ENCODE data around the gene PRF1. TPM values are rescaled to one million over a fixed set of nuclear protein-coding genes. Genes with fewer than 3 reads are reported as not detected.

The PRF1 gene
- total RNA-seq, 1 donor from 2014 or later, result 0.79 TPM

DNA sequence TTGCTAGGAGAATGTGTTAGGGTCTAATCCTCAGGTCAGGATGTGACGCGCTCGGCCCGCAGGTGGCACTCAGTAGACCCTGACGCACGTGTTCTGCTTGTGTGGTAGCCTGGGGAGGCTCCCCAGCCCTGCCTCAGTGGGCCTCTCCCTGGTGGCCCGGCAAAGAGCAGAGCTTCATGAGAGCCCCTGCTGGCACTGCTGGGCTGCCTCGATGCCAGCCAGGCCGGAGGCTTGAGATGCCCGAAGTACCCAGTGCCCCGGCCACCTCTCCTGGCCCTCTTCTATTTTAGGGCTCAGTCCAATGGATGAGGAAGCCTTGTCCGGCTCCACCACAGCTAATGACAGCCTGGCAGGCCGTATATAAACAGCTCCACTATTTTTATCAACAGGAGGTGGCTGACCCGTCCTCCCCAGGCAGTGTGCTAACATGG, 42.0 kb downstream of the PRF1 start:
- no peak for DNase-seq

DNA sequence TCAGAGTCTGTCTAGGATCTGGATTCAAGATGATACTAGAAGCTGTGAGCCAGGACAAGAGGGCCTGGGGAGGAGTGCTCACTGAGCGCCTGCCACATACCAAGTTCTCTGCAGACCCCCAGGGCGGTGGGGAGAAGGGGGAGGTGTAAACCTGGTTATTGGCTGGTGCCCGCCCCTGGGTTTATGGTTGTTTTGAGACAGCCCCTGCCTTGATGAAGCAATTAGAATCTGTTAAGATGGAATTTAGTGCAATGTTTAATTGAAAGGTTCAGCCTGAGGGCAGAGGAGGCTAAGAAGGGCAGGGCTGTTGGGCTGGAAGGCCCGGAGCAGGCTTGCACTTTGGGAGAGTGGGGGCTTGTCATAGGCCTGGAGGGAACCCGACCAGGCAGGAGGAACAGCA, 42.7 kb downstream of the PRF1 start:
- DNase-seq, result no peak

DNA sequence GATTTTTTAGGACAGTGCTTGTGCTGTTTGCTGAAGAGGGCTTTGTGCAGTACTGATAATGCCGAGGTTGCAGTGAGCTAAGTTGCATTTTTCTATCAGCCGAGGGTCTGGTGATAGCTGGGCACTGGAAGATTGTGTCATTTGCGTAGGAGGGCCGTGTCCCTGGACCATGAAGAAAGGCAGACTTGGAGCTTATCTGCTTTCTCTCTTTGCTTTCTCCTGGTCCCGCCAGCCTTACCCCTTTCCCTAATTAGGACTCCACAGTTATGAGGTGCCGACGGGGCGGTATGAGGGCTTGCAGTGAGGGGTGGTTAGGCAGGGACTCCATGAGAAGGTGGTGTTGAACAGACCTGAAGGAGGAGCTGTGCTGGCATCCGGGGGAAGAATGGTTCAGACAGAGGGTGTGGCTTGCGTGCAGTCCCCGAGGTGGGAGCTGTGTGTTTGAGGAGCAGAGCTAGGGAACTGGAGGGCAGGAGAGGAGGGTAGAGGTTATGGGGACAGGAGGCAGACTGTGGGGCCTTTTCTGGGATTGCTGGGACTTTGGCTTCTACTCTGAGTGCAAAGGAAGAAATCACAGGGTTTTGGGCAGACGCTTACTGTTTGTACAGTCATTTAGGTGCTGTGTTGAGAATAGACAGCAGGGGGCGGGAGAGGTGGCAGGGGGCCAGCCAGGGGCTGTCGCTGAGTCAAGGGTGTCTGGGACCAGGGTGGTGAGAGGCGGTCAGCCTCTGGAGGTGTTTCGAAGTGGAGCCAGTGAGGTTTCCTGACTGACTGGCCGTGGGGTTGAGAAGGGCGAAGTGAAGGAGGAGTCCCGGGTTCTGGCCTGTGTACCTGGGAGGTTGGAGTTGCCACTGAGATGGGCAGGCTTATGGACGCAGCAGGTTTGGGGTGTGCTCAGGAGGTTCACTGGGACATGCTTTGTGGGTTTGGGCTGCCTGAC, 43.4 kb downstream of the PRF1 start:
- DNase-seq, result peak; percentile 47

DNA sequence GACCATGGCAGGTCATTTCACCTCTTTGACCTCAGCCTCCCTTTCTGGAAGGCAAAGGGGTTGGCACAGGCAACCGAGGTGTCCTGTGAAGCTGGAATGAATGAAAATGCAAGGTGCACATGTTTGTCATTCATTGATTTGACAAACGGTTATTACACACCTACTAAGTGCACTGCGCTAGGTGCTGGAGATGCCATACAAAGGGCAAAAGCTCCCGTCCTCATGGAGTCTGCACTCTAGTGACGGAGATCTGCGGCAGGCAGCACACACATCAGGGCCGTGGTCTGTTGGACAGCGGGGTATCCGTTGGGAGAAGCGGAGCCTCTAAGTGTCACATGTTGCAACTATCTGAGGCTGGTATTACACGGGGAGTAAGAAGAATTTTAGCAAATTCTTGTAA, 44.2 kb downstream of the PRF1 start:
- DNase-seq, result no peak

DNA sequence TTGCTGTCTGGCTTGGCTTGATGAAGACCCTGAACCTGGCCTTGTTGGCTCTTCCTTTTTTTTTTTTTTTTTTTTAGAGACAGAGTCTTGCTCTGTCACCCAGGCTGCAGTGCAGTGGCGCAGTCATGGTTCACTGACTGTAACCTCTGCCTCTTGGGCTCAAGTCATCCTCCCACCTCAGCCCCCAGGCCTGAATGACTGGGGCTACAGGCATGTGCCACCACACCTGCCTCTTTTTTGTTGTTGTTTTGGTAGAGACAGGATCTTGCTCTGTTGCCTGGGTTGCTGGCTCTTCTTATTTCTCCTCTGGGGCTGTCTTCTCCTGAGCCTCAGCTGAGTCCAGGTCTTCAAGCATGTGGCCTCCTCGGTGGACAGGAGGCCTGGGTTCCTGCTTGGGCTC, 44.7 kb downstream of the PRF1 start:
- DNase-seq, result no peak

DNA sequence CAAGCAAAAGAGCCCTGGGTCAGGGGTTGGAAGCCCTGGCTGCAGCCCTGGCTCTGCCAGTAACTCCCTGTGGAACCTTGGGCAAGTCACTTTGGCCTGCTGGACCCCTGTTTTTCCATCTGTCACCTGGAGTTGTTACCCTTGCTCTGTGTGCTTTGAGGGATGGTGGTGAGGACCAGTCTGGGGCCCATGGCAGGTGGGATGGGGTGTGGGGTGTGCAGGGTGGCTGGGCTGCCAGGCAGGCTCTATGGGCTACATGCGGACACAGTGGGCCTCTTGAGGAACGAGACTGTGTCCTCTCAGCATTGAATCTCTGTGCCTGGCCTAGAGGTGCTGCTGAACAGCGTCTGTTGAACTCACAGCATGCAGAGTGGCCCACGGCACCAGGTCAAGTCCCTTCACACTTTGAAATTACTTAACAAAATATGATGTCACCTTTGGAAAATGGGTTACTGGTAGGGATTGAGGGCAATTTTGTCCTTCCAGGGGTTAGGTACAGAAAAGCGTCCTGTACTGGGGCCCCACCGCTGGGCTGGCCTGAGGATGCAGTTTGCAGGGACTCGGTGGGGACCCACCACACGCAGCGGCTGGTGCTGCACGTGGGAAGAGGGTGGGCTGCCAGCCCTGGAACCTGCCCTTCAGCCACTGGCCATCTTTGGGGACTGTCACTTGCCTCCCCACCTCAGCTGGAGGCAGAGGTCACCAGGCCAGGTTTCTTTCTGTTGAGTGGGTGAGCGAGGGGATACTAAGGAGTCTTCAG, 45.3 kb downstream of the PRF1 start:
- DNase-seq, result no peak

DNA sequence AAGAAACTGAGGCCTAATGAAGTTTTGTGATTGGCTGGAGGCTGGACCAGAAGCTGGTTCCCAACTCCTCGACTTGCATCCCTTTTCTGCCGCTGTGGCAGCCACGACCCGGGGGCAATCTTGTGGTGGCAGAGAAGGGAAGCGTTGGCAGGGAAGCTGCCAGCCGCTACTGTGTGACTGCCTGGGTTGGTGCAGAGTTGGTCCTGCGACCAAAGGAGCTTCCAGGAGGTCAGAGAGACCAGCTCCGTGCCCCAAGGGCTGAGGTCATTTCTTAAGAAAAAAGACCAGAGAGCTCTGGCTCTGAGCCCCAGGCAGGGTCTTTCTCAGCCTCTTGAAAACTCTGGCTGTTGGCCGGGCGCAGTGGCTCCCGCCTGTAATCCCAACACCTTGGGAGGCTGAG, 47.2 kb downstream of the PRF1 start:
- DNase-seq, result no peak

DNA sequence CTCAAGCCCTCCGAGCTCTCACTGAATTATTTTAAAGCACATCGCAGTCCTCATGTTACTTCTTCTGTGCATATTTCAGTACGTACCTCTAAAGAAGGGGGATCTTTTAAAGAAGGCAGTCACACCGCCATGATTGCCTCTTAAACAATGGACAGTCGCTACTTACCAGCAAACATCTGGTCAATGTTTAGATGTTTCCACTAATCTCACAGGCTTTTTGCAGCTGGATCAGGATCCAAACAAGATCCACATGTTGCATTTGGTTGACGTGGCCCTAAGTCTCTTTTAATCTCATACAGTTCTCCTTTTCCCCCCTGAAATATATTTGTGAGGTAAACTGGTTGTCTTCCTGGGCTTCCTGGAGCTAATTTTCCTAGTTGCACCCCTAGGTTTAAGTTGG, 50.0 kb downstream of the PRF1 start:
- DNase-seq, result peak; percentile 79

DNA sequence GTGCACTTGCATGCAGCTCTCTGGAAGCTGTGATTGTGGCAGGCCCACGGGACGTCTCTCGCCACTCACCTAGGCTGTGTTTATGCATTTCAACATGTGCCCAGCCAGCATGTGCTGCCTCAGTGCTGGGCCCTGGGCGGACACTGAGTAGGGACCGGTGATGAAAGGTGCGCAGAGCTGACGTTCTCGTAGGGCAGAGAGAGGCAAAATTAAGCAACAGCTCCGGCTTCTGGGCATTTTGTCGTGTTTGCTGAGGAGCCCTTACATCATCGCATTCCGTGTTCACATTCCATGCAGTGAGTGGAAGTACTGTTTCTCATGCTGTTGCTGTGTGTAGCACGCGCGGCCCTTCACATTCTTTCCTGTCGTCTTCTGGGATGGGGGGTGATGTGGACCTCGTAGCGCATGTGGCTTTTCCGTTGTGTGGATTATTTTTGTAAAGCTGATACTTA, 50.5 kb downstream of the PRF1 start:
- peak; percentile 98 for DNase-seq

DNA sequence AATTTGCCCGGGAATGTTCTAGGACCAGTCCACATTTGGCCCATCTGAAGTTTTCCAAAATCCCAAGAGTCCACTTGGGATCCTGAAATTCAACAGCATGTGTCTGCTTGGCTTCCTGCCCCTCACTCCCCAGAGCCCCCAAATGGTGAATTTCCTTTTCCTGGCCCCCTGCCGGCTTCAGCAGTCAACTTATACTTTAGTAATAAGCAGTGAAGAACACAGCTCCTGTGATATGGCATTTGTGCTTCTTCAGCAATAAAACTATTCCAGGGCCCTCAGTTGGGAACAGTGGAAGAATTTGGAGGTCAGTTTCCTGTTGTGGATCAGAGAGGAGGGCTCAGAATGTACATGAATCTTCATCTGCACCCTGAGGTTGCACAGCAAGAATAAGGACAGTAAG, 51.1 kb downstream of the PRF1 start:
- no peak for DNase-seq

DNA sequence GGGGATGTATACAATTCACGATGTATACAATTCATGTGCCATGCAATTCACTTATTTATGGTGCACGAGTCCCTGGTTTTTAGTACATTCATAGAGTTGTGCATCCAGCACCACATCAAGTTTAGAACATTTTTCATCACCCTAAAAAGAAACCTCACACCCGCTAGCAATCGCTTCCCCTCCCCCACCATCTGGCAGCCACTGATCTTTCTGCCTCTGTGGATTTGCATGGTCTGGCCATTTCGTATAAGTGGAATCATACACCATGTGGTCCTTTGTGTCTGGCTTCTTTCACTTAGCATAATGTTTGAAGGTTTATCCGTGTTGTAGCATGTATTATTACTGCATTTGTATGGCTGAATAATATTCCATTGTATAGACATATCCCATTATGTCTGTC, 52.1 kb downstream of the PRF1 start:
- no peak for DNase-seq

DNA sequence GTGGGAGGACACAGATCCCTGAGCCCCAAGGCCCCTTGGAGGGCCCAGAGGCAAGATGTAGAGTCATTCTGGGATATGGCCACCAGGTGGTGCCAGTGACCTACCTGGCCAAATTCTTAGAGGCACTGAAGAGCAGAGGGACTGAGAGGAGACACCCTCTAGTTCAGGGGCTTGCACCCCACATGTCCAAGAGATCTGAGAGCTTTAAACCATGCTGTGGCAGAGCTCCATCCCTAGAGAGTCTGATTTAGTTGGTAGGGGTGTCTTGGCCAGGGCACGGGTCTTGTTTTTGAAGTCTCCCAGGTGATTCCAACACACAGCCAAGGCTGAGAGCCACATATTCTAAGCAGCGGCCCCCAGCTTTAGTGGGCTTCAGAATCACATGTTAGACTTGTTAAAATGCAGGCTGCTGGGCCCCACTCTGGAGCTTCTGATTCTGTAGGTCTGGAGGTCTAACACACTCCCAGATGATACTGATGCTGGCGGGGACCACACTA, 52.5 kb downstream of the PRF1 start:
- DNase-seq, result peak; percentile 57

DNA sequence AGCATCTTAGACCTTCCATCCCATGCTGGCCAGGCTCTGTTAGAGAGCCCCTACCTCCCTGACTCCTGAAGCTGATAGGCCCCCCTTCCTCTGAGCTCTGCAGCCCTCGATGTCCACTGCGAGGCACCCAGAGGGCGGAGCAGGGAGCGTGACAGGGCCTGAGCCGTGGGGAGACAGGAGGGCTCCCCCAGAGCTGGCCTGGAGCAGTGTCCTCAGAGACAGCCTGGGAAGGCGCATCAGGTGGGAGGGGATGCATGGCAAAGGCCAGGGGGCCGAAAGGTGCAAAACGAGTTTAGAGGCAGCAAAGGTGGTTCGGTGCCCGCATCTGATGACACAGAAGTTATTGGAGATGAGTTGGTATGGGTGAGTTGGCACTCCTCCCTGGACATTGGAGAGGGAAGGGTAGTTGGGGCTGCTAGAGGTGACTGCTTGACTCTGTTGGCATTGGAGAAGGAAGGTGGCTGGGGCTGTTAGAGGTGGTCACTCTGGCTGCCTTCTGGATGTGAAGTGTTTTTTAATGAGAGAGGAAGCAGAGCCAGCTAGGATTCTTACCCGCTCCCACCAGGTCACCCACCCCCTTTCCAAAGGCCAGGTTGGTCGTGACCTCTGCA, 53.1 kb downstream of the PRF1 start:
- no peak for DNase-seq

Other genes starting within 250 kb of the PRF1 start
- 4.3 TPM for gene LRRC20, start 220.1 kb downstream of the PRF1 start, total RNA-seq
- gene EIF4EBP2, start 198.6 kb downstream of the PRF1 start, total RNA-seq, result 36.0 TPM
- not detected for gene NODAL, start 161.1 kb downstream of the PRF1 start, total RNA-seq
- 8.6 TPM for gene PALD1, start 124.0 kb downstream of the PRF1 start, total RNA-seq
- gene ADAMTS14, start 69.8 kb upstream of the PRF1 start, total RNA-seq, result 5.2 TPM
- gene TBATA, start 182.6 kb upstream of the PRF1 start, total RNA-seq, result not detected
- 38.1 TPM for gene SGPL1, start 213.2 kb upstream of the PRF1 start, total RNA-seq

Measured in skin of body (tissue), 2 donors.